Lung (tissue), 12 donors: ENCODE data around the gene PSMA5. TPM values are rescaled to one million over a fixed set of nuclear protein-coding genes. Genes with fewer than 3 reads are reported as not detected.

Experiments
- ATAC-seq: fragments of 200-7000 bp; cut with Tn5 transposase; one replicate; pipeline ENCODE4 v1.9.1; 2020; ENCODE audit warnings: moderate number of reproducible peaks; ENCODE audit not compliant: insufficient read depth, low FRiP score
- DNase-seq, 3 donors: peaks; one replicate each; pipeline ENCODE4 v3.0.0-alpha.2; 2013 to 2017
- H3K27ac ChIP-seq, 2 donors: one replicate each; pipeline ENCODE4 v1.5.1; 2013; ENCODE audit warnings: mild to moderate bottlenecking in 2 of 2, moderate library complexity in 2 of 2, control low read depth in 1 of 2, inconsistent platforms in 1 of 2, low read depth in 1 of 2, low read length in 1 of 2
- H3K27me3 ChIP-seq, 3 donors: one replicate each; pipeline ENCODE4 v1.5.1; 2013; ENCODE audit warnings: low read length in 2 of 3; ENCODE audit not compliant: control insufficient read depth in 3 of 3, insufficient read depth in 3 of 3
- H3K36me3 ChIP-seq, 4 donors: one replicate each; pipeline ENCODE4 v1.5.1; 2013; ENCODE audit warnings: low read length in 4 of 4, mild to moderate bottlenecking in 1 of 4, moderate library complexity in 1 of 4; ENCODE audit not compliant: control insufficient read depth in 4 of 4, insufficient read depth in 4 of 4
- H3K4me1 ChIP-seq, 5 donors: one replicate each; pipeline ENCODE4 v1.5.1; 2013; ENCODE audit warnings: low read length in 5 of 5, mild to moderate bottlenecking in 2 of 5, moderate library complexity in 1 of 5; ENCODE audit not compliant: control insufficient read depth in 5 of 5, insufficient read depth in 5 of 5
- H3K4me3 ChIP-seq: one replicate; pipeline ENCODE4 v1.5.1; 2013; ENCODE audit warnings: mild to moderate bottlenecking, control low read depth, moderate library complexity
- H3K9ac ChIP-seq, 2 donors: one replicate each; pipeline ENCODE4 v1.5.1; 2013; ENCODE audit warnings: low read length in 2 of 2, control low read depth in 1 of 2; ENCODE audit not compliant: insufficient read depth in 1 of 2
- H3K9me3 ChIP-seq, 4 donors: one replicate each; pipeline ENCODE4 v1.5.1; 2013; ENCODE audit warnings: low read length in 3 of 4, mild to moderate bottlenecking in 1 of 4, moderate library complexity in 1 of 4; ENCODE audit not compliant: control insufficient read depth in 4 of 4, insufficient read depth in 3 of 4
- WGBS, 2 donors: extraction: QIAGEN DNeasy Blood & Tissue Kit; methylation state at CpG; one replicate each; pipeline ENCODE4 v1.1.7; 2013; 5-methylcytosine and 5-hydroxymethylcytosine counted together
- polyA plus RNA-seq, 2 donors: library from polyadenylated mRNA; stranded (reverse); fragments of 200-250 nt; gene quantifications; one replicate each; pipeline ENCODE4 v1.2.1, GENCODE V29; 2013
- total RNA-seq, 2 donors: library from RNA; depleted of rRNA in 1 of 2; stranded (reverse); fragments of >200 nt in 1 of 2; gene quantifications; one replicate each; pipeline ENCODE4 v1.2.1, GENCODE V29; 2014 to 2021
- TF ChIP-seq, protein P1 (sequence below): IDR thresholded peaks from 2 replicates; pipeline ENCODE4 v1.5.1; 2012; ENCODE audit warnings: mild to moderate bottlenecking; ENCODE audit errors: control extremely low read depth, extremely low read depth
- donor health status: control.
- donor health status: control.
- donor health status: Bipolar disorder and iron deficiency.
- donor health status: healthy.
- donor health status: DM: yes; HTN: yes; CAD: no.

PSMA5 gene
- total and polyA plus RNA-seq, 4 donors: 33.8 to 93.0 (median 71.8) TPM

- DNase-seq (peak; percentile 30 to 77 (median 71)), ATAC-seq (no peak)
- Histone ChIP-seq H3K4me1 (peaks cover 2 to 24% (median 7%) of the 10 kb centered on the region in 5 donors), H3K27me3 (no peaks in the 10 kb centered on the region), H3K27ac (no peak overlapping the region), H3K9ac (no peak overlapping the region), H3K9me3 (peaks cover 0 to 3% (median 0%) of the 10 kb centered on the region in 4 donors), H3K36me3 (peaks cover 0 to 6% (median 3%) of the 10 kb centered on the region in 4 donors), H3K4me3 (no peak overlapping the region)
- WGBS, 2 donors: 96 to 100% methylated on average over 1 of the region's 1 CpG
- TF ChIP-seq, protein P1, sequence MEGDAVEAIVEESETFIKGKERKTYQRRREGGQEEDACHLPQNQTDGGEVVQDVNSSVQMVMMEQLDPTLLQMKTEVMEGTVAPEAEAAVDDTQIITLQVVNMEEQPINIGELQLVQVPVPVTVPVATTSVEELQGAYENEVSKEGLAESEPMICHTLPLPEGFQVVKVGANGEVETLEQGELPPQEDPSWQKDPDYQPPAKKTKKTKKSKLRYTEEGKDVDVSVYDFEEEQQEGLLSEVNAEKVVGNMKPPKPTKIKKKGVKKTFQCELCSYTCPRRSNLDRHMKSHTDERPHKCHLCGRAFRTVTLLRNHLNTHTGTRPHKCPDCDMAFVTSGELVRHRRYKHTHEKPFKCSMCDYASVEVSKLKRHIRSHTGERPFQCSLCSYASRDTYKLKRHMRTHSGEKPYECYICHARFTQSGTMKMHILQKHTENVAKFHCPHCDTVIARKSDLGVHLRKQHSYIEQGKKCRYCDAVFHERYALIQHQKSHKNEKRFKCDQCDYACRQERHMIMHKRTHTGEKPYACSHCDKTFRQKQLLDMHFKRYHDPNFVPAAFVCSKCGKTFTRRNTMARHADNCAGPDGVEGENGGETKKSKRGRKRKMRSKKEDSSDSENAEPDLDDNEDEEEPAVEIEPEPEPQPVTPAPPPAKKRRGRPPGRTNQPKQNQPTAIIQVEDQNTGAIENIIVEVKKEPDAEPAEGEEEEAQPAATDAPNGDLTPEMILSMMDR: no peak
Observed at GRCh38 chr1:109356915-109357314, 69.3 kb downstream of the PSMA5 start.

DNA sequence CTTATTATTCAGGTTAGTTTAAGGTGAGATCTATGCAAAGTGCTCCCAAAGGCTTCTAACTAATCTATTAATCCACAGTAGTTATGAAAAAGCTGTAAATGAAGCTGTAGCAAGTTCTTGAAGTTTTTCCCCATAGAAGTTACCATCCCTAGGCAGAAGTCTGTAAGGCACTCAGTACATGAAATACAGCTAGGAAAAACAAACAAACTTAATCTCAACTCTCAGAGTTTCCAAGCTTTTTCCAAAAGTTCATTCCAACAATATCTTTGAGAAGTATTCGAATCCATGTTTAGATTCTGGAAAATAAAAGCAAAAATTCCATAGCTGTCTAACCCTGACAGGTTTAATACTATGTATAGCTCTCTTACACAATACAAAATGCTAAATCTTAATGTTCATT is 69.7 kb downstream of the PSMA5 start:
- no peak overlapping the region for H3K9ac ChIP-seq
- H3K36me3 ChIP-seq: peaks cover 0 to 10% (median 3%) of the 10 kb centered on the region in 4 donors
- no peak overlapping the region for H3K27ac ChIP-seq
- H3K27me3 ChIP-seq: no peaks in the 10 kb centered on the region
- TF ChIP-seq, protein P1: no peak
- ATAC-seq: no peak
- WGBS, 2 donors: 77 to 78% methylated on average over 1 of the region's 1 CpG
- peaks cover 0 to 3% (median 0%) of the 10 kb centered on the region in 4 donors for H3K9me3 ChIP-seq
- H3K4me1 ChIP-seq: peaks cover 3 to 24% (median 5%) of the 10 kb centered on the region in 5 donors
- no peak overlapping the region for H3K4me3 ChIP-seq
- DNase-seq: no peak

- H3K27me3 ChIP-seq: no peaks in the 10 kb centered on the region
- H3K9ac ChIP-seq: no peak overlapping the region
- ATAC-seq (no peak), DNase-seq (no peak)
- TF ChIP-seq, protein P1: no peak
- peaks cover 0 to 3% (median 0%) of the 10 kb centered on the region in 4 donors for H3K9me3 ChIP-seq
- H3K4me3 ChIP-seq: no peak overlapping the region
- no peak overlapping the region for H3K27ac ChIP-seq
- peaks cover 2 to 24% (median 5%) of the 10 kb centered on the region in 5 donors for H3K4me1 ChIP-seq
- 94 to 97% methylated on average over 3 of the region's 3 CpGs for WGBS, 2 donors
- H3K36me3 ChIP-seq: peaks cover 0 to 17% (median 5%) of the 10 kb centered on the region in 4 donors
Observed at GRCh38 chr1:109354929-109355328, 71.3 kb downstream of the PSMA5 start.

- Histone ChIP-seq H3K4me3 (no peak overlapping the region), H3K36me3 (peaks cover 0 to 26% (median 8%) of the 10 kb centered on the region in 4 donors), H3K9ac (no peak overlapping the region), H3K27ac (peak overlapping the region in 1 of 2 donors; percentile 34), H3K27me3 (no peaks in the 10 kb centered on the region), H3K9me3 (peaks cover 0 to 3% (median 0%) of the 10 kb centered on the region in 4 donors), H3K4me1 (peaks cover 0 to 6% (median 4%) of the 10 kb centered on the region in 5 donors)
- no peak for ATAC-seq
- DNase-seq: no peak
- TF ChIP-seq, protein P1: no peak
- 72 to 91% methylated on average over 5 of the region's 5 CpGs for WGBS, 2 donors
Observed at GRCh38 chr1:109351457-109351856, 74.8 kb downstream of the PSMA5 start.
